Superior temporal gyrus (tissue), 1 donor: ENCODE results near the gene ZC3H12D.
"Not testable (repeated sequence)": the region's sequence is repeated elsewhere in the genome, so short reads cannot be mapped to it uniquely, and the experiment has no call there.

Experiments
- DNase-seq: peaks from one replicate; pipeline ENCODE4 v3.0.0-alpha.2; 2016; ENCODE audit errors: extremely low spot score

ZC3H12D gene

GRCh38 chr6:149484733-149485700, at the start of gene ZC3H12D:
TSS of gene ZC3H12D (minus strand) at chr6:149485014. CDS start at chr6:149474543, 10,471 bp downstream.
- no peak for DNase-seq

- DNase-seq: no peak
Measured at GRCh38 chr6:149529650-149530049, 44.8 kb upstream of the ZC3H12D start.

GRCh38 chr6:149515494-149515893, 30.7 kb upstream of the ZC3H12D start:
- DNase-seq: no peak

GRCh38 chr6:149513915-149514314, 29.1 kb upstream of the ZC3H12D start:
- no peak for DNase-seq

GRCh38 chr6:149510793-149511512, 26.1 kb upstream of the ZC3H12D start:
- DNase-seq: no peak

- no peak for DNase-seq
Measured at GRCh38 chr6:149508485-149508884, 23.7 kb upstream of the ZC3H12D start.

- DNase-seq: no peak
Measured at GRCh38 chr6:149503872-149504271, 19.1 kb upstream of the ZC3H12D start.

GRCh38 chr6:149503276-149503675, 18.5 kb upstream of the ZC3H12D start:
- no peak for DNase-seq

- DNase-seq: no peak
Measured at GRCh38 chr6:149501768-149502167, 17.0 kb upstream of the ZC3H12D start.

GRCh38 chr6:149501201-149501600, 16.4 kb upstream of the ZC3H12D start:
- DNase-seq: no peak

GRCh38 chr6:149500096-149500495, 15.3 kb upstream of the ZC3H12D start:
- no peak for DNase-seq

GRCh38 chr6:149499066-149499465, 14.3 kb upstream of the ZC3H12D start:
- DNase-seq: peak; percentile 56

- DNase-seq: no peak
Measured at GRCh38 chr6:149497365-149497764, 12.6 kb upstream of the ZC3H12D start.

GRCh38 chr6:149496597-149496996, 11.8 kb upstream of the ZC3H12D start:
- not testable (repeated sequence) for DNase-seq

GRCh38 chr6:149495349-149496016, 10.7 kb upstream of the ZC3H12D start:
- not testable (repeated sequence) for DNase-seq

GRCh38 chr6:149494810-149495209, 10.0 kb upstream of the ZC3H12D start:
- not testable (repeated sequence) for DNase-seq

GRCh38 chr6:149493761-149494320, 9.0 kb upstream of the ZC3H12D start:
- DNase-seq: no peak

GRCh38 chr6:149492798-149493343, 8.1 kb upstream of the ZC3H12D start:
- DNase-seq: no peak

- no peak for DNase-seq
Measured at GRCh38 chr6:149489967-149490366, 5.2 kb upstream of the ZC3H12D start.

GRCh38 chr6:149488815-149489214, 4.0 kb upstream of the ZC3H12D start:
- DNase-seq: no peak

- DNase-seq: no peak
Measured at GRCh38 chr6:149487316-149487715, 2.5 kb upstream of the ZC3H12D start.
